ENCODE data around the gene HSPA6.

GRCh38 chr1:161483361-161483760, 41.0 kb upstream of the HSPA6 start:
- TF ChIP-seq CTCF (IDR thresholded peaks at IDR 0.05) (no peak), POLR2A (IDR thresholded peaks at IDR 0.05) (no peak), POLR2AphosphoS5 (IDR thresholded peaks at IDR 0.05; ENCODE audit: insufficient read depth in 1 of 2, low read depth in 1 of 2) (no peak)
